SK-N-SH treated with all-trans-retinoic acid at 6 μM for 48 hours (cell line): ENCODE results near the gene AFDN.
A peak's percentile ranks its signal among the peaks of the same experiment; 100 is the strongest.

ENCODE experiments used
- ATAC-seq: fragments of 200-7000 bp; cut with Tn5 transposase; 3 replicates; pipeline ENCODE4 v1.9.1; 2020; ENCODE audit warnings: mild to moderate bottlenecking, moderate library complexity
- ARNTL ChIP-seq: fragments of 450-650 bp; formaldehyde crosslinking; IDR thresholded peaks from 2 replicates; pipeline ENCODE4 v1.5.0; 2020; ENCODE audit warnings: low read depth, mild to moderate bottlenecking, moderate library complexity, borderline replicate concordance
- BACH2 ChIP-seq: fragments of 250-450 bp; sonication (Bioruptor Pico); IDR thresholded peaks from 2 replicates; pipeline ENCODE4 v1.9.0; 2021; ENCODE audit warnings: mild to moderate bottlenecking, borderline replicate concordance
- CREB5 ChIP-seq: fragments of 250-450 bp; sonication (Bioruptor Pico); IDR thresholded peaks from 2 replicates; pipeline ENCODE4 v1.5.1; 2020; ENCODE audit warnings: low read depth, mild to moderate bottlenecking, moderate library complexity
- CSDC2 ChIP-seq: fragments of 250-450 bp; sonication (Bioruptor Pico); IDR thresholded peaks from 2 replicates; pipeline ENCODE4 v1.5.0; 2020; ENCODE audit warnings: mild to moderate bottlenecking, moderate library complexity
- ESRRG ChIP-seq: fragments of 250-450 bp; sonication (Bioruptor Pico); IDR thresholded peaks from 2 replicates; pipeline ENCODE4 v1.6.1; 2021; ENCODE audit warnings: mild to moderate bottlenecking
- GLIS3 ChIP-seq: fragments of 250-450 bp; sonication (Bioruptor Pico); IDR thresholded peaks from 2 replicates; pipeline ENCODE4 v1.5.0; 2020; ENCODE audit warnings: mild to moderate bottlenecking, moderate library complexity
- ISL1 ChIP-seq: fragments of 250-450 bp; sonication (Bioruptor Pico); IDR thresholded peaks from 2 replicates; pipeline ENCODE4 v2.1.2; 2022; ENCODE audit warnings: mild to moderate bottlenecking, moderate library complexity
- POU6F1 ChIP-seq: fragments of 250-450 bp; sonication (Bioruptor Pico); IDR thresholded peaks from 2 replicates; pipeline ENCODE4 v1.8.0; 2021; ENCODE audit warnings: low read depth, mild to moderate bottlenecking, moderate library complexity, borderline replicate concordance
- RARB ChIP-seq: fragments of 250-450 bp; sonication (Bioruptor Pico); IDR thresholded peaks from 2 replicates; pipeline ENCODE4 v1.8.0; 2021; ENCODE audit warnings: mild to moderate bottlenecking, moderate library complexity
- SNAI2 ChIP-seq: fragments of 250-450 bp; sonication (Bioruptor Pico); IDR thresholded peaks from 2 replicates; pipeline ENCODE4 v1.5.0; 2020; ENCODE audit warnings: mild to moderate bottlenecking, moderate library complexity
- TCF4 ChIP-seq: fragments of 250-450 bp; sonication (Bioruptor Pico); IDR thresholded peaks from 2 replicates; pipeline ENCODE4 v1.8.0; 2021; ENCODE audit warnings: mild to moderate bottlenecking, moderate library complexity, borderline replicate concordance
- TOX ChIP-seq: fragments of 250-450 bp; sonication (Bioruptor Pico); IDR thresholded peaks from 2 replicates; pipeline ENCODE4 v1.8.0; 2021; ENCODE audit warnings: mild to moderate bottlenecking, moderate library complexity, borderline replicate concordance
- ZC3H10 ChIP-seq: fragments of 250-450 bp; sonication (Bioruptor Pico); IDR thresholded peaks from 2 replicates; pipeline ENCODE4 v1.5.1; 2021; ENCODE audit warnings: mild to moderate bottlenecking, moderate library complexity
- ZFP3 ChIP-seq: fragments of 250-450 bp; sonication (Bioruptor Pico); IDR thresholded peaks from 2 replicates; pipeline ENCODE4 v1.5.0; 2020; ENCODE audit warnings: mild to moderate bottlenecking, moderate library complexity
- ZNF565 ChIP-seq: fragments of 450-650 bp; formaldehyde crosslinking; conservative IDR thresholded peaks from 2 replicates; pipeline ENCODE4 v1.5.0; 2020; ENCODE audit warnings: low read depth, mild to moderate bottlenecking, moderate library complexity
- ZNF70 ChIP-seq: fragments of 450-650 bp; formaldehyde crosslinking; IDR thresholded peaks from 2 replicates; pipeline ENCODE4 v1.5.0; 2020; ENCODE audit warnings: mild to moderate bottlenecking, moderate library complexity
- ZNF8 ChIP-seq: fragments of 450-650 bp; formaldehyde crosslinking; IDR thresholded peaks from 2 replicates; pipeline ENCODE4 v1.5.0; 2020; ENCODE audit warnings: mild to moderate bottlenecking, moderate library complexity
- TF ChIP-seq, protein P1 (sequence below): fragments of 250-450 bp; sonication (Bioruptor Pico); IDR thresholded peaks from 2 replicates; pipeline ENCODE4 v1.5.1; 2021; ENCODE audit warnings: mild to moderate bottlenecking, moderate library complexity

AFDN gene

GRCh38 chr6:167799033-167799821 is 27.5 kb upstream of the AFDN start:
- peak; percentile 70 for ATAC-seq
- no peak for TF ChIP-seq ESRRG (CRISPR knock-in tag)
- TF ChIP-seq POU6F1 (CRISPR knock-in tag) = no peak
- TF ChIP-seq ZNF70 (CRISPR knock-in tag) = no peak
- TF ChIP-seq ISL1 = no peak
- no peak for TF ChIP-seq BACH2 (CRISPR knock-in tag)
- TF ChIP-seq GLIS3 (CRISPR knock-in tag) = no peak
- no peak for TF ChIP-seq CREB5 (CRISPR knock-in tag)

DNA sequence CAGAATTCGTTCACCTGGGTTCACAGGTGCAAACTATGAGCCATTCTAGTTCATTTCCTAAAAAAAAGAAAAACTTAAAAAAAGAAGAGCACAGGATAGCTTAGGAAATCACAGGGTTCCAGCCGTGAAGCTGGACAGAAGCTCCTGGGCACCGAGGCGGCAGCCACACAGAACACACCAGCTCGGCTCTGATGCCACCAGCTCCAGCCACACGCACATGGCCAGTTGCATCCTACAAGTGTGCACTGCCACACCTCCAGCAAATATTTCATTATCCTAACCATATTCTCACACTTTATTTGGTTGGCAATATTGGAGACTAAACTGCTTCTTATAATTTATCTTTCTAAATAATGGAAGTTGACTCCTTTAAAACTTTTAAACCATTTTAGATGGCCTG is 26.2 kb upstream of the AFDN start:
- ATAC-seq = no peak

GRCh38 chr6:167801263-167801662 is 25.4 kb upstream of the AFDN start:
- TF ChIP-seq ZFP3 (CRISPR knock-in tag) = no peak
- TF ChIP-seq ZNF565 (CRISPR knock-in tag) = no peak
- TF ChIP-seq CSDC2 = no peak
- ATAC-seq = no peak

More for the DNA sequence above, 26.2 kb upstream of the AFDN start:
- no peak for TF ChIP-seq RARB (CRISPR knock-in tag)
- TF ChIP-seq ZNF70 (CRISPR knock-in tag) = no peak
- TF ChIP-seq ZNF565 (CRISPR knock-in tag) = no peak
- TF ChIP-seq ARNTL (CRISPR knock-in tag) = no peak
- TF ChIP-seq ZNF8 (CRISPR knock-in tag) = no peak
- no peak for TF ChIP-seq CSDC2
- TF ChIP-seq BACH2 (CRISPR knock-in tag) = no peak
- no peak for TF ChIP-seq SNAI2 (CRISPR knock-in tag)

- TF ChIP-seq, protein P1, sequence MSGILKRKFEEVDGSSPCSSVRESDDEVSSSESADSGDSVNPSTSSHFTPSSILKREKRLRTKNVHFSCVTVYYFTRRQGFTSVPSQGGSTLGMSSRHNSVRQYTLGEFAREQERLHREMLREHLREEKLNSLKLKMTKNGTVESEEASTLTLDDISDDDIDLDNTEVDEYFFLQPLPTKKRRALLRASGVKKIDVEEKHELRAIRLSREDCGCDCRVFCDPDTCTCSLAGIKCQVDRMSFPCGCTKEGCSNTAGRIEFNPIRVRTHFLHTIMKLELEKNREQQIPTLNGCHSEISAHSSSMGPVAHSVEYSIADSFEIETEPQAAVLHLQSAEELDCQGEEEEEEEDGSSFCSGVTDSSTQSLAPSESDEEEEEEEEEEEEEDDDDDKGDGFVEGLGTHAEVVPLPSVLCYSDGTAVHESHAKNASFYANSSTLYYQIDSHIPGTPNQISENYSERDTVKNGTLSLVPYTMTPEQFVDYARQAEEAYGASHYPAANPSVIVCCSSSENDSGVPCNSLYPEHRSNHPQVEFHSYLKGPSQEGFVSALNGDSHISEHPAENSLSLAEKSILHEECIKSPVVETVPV (CRISPR knock-in tag) = no peak
- TF ChIP-seq ZNF8 (CRISPR knock-in tag) = no peak
- no peak for TF ChIP-seq CSDC2
- TF ChIP-seq ZFP3 (CRISPR knock-in tag) = no peak
- TF ChIP-seq POU6F1 (CRISPR knock-in tag) = no peak
- TF ChIP-seq CREB5 (CRISPR knock-in tag) = no peak
- TF ChIP-seq ZC3H10 (CRISPR knock-in tag) = no peak
- no peak for TF ChIP-seq RARB (CRISPR knock-in tag)
- TF ChIP-seq ESRRG (CRISPR knock-in tag) = no peak
- no peak for TF ChIP-seq TCF4 (CRISPR knock-in tag)
- TF ChIP-seq ARNTL (CRISPR knock-in tag) = no peak
Measured at GRCh38 chr6:167802339-167802738, 24.4 kb upstream of the AFDN start.

GRCh38 chr6:167803816-167804215 is 22.9 kb upstream of the AFDN start:
- ATAC-seq = no peak
- no peak for TF ChIP-seq CREB5 (CRISPR knock-in tag)
- TF ChIP-seq ZNF8 (CRISPR knock-in tag) = no peak
- TF ChIP-seq, protein P1 (CRISPR knock-in tag) = no peak
- TF ChIP-seq TOX = no peak
- TF ChIP-seq TCF4 (CRISPR knock-in tag) = no peak
- no peak for TF ChIP-seq ZNF70 (CRISPR knock-in tag)
- TF ChIP-seq GLIS3 (CRISPR knock-in tag) = no peak
- no peak for TF ChIP-seq ESRRG (CRISPR knock-in tag)
- TF ChIP-seq CSDC2 = no peak
- no peak for TF ChIP-seq ZFP3 (CRISPR knock-in tag)
- no peak for TF ChIP-seq ZNF565 (CRISPR knock-in tag)
- TF ChIP-seq, all 23 proteins: peak for 0

More at GRCh38 chr6:167802339-167802738, 24.4 kb upstream of the AFDN start:
- no peak for ATAC-seq
